HG03097 (cell line): ENCODE measurements around the gene GALNT9.

ENCODE experiments used
- ATAC-seq: cut with Tn5 transposase; IDR thresholded peaks from one replicate; pipeline ENCODE4 v1.9.1; 2021; ENCODE audit not compliant: unreplicated experiment, low FRiP score

GALNT9 gene

GRCh38 chr12:132327336-132328171 is 1.8 kb downstream of the GALNT9 start:
- ATAC-seq = no peak

GRCh38 chr12:132326646-132327045 is 2.7 kb downstream of the GALNT9 start:
- no peak for ATAC-seq

- ATAC-seq = no peak
Observed at GRCh38 chr12:132325733-132326130, 3.7 kb downstream of the GALNT9 start.

- ATAC-seq = no peak
Observed at GRCh38 chr12:132324841-132325732, 4.3 kb downstream of the GALNT9 start.

- no peak for ATAC-seq
Observed at GRCh38 chr12:132324173-132324572, 5.2 kb downstream of the GALNT9 start.

GRCh38 chr12:132323171-132324010 is 6.0 kb downstream of the GALNT9 start:
- ATAC-seq = no peak

GRCh38 chr12:132322206-132323132 is 6.9 kb downstream of the GALNT9 start:
- ATAC-seq = no peak

- no peak for ATAC-seq
Observed at GRCh38 chr12:132321321-132322118, 7.9 kb downstream of the GALNT9 start.

GRCh38 chr12:132320767-132321211 is 8.6 kb downstream of the GALNT9 start:
- ATAC-seq = no peak

- no peak for ATAC-seq
Observed at GRCh38 chr12:132319991-132320570, 9.3 kb downstream of the GALNT9 start.

GRCh38 chr12:132319359-132319950 is 9.9 kb downstream of the GALNT9 start:
- no peak for ATAC-seq

- no peak for ATAC-seq
Observed at GRCh38 chr12:132318618-132319033, 10.8 kb downstream of the GALNT9 start.

GRCh38 chr12:132318135-132318534 is 11.3 kb downstream of the GALNT9 start:
- no peak for ATAC-seq

- no peak for ATAC-seq
Observed at GRCh38 chr12:132317233-132317938, 12.0 kb downstream of the GALNT9 start.

- ATAC-seq = no peak
Observed at GRCh38 chr12:132316497-132317232, 12.7 kb downstream of the GALNT9 start.

GRCh38 chr12:132315951-132316350 is 13.4 kb downstream of the GALNT9 start:
- no peak for ATAC-seq

- ATAC-seq = no peak
Observed at GRCh38 chr12:132315507-132315906, 13.9 kb downstream of the GALNT9 start.
